ENCODE results near the gene OOSP4B.
"Not testable (repeated sequence)": the region's sequence is repeated elsewhere in the genome, so short reads cannot be mapped to it uniquely, and the experiment has no call there.

The OOSP4B gene

DNA sequence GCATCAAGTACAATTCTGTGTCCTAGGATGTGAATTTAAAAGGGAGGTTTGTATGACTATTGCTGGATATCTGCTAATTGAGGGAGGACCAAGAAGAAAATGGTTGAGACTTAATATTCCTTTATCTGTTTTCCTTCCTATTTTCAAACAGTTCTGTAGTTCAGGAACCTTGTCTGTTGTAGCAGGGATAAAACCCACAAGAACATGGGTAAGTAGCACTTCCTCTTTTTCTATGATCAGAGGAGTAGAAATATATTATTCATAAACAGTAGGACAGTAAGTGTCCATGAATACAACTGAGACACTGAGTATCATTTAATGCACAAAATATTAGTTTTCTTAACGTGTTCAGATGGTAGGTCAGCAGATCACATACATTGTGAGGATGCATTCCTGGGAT, 47.1 kb downstream of the OOSP4B start:
- DNase-seq: no peak

DNA sequence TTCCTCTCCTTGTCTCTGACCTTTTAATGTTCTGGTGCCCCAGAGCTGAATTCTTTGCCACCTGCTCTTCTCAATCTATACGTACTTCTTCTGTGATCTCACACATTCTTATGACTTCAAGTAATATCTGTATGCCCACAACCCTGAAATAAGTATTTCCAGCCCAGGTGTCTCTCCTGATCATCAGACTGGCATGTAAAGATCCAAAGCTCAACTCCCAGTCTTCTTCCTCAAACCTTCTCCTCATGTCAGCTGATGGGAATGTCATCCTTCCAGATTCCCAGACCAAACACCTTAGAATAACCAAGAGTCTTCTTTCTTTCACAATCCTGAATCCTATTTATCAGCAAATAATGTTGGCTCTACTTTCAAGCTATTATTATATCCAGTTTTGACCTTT, 48.8 kb downstream of the OOSP4B start:
- DNase-seq: no peak

DNA sequence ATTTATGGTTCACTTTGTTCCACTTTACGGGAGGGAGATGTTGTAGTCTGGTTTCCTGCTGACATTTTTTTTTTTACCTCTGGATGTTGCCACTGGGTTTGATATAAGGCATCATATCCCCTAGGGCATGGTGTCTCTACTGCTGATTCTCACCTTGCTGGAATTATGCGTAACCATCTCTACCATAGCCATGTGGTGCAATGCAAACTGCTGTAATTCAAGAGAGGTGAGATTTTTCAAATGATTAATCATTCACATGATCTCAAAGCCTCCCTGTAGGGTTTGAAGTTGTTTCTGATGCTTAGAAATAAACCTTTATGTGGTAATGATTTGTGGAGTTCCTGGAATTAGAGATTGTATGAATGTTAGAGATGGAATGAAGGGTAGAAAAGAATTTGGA, 52.5 kb downstream of the OOSP4B start:
- DNase-seq: no peak

- not testable (repeated sequence) for DNase-seq
Measured at GRCh38 chr11:60071644-60072043, 54.7 kb downstream of the OOSP4B start.

GRCh38 chr11:60077216-60077817, 60.3 kb downstream of the OOSP4B start:
- DNase-seq: no peak

- no peak for DNase-seq
Measured at GRCh38 chr11:60077981-60078380, 61.0 kb downstream of the OOSP4B start.

- DNase-seq: no peak
Measured at GRCh38 chr11:60078745-60079144, 61.8 kb downstream of the OOSP4B start.

DNA sequence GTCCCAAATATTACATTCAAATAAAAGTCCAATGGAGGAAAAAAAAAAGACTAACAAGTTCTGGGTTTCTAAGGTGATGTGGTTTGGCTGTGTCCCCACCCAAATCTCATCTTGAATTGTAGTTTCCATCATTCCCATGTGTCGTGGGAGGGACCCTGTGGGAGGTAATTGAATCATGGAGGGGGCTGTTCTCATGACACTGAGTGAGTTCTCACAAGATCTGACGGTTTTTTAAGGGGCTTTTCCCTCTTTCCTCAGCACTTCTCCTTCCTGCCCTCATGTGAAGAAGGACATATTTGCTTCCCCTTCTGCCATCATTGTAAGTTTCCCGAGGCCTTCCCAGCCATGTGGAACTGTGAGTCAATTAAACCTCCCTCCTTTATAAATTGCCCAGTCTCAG, 63.6 kb downstream of the OOSP4B start:
- DNase-seq: no peak
